Osteoblast (primary cell): ENCODE data around the gene MSANTD1. TPM values are rescaled to one million over a fixed set of nuclear protein-coding genes. Genes with fewer than 3 reads are reported as not detected.

ENCODE experiments used
- DNase-seq: peaks from one replicate; pipeline ENCODE4 v3.0.0; 2011; ENCODE audit warnings: low spot score, mixed read lengths; ENCODE audit not compliant: insufficient read length; ENCODE audit errors: missing footprints
- H2AFZ ChIP-seq: 2 replicates; pipeline ENCODE4 v1.6.0; 2011; ENCODE audit warnings: mild to moderate bottlenecking, low read length
- H3K27ac ChIP-seq: 2 replicates; pipeline ENCODE4 v1.5.1; 2011; ENCODE audit warnings: mild to moderate bottlenecking, low read depth, low read length, moderate library complexity
- H3K27me3 ChIP-seq: 2 replicates; pipeline ENCODE4 v1.6.0; 2012; ENCODE audit warnings: mild to moderate bottlenecking, control low read depth, inconsistent platforms, low read length, moderate library complexity; ENCODE audit not compliant: insufficient read depth
- H3K36me3 ChIP-seq: 2 replicates; pipeline ENCODE4 v1.5.1; 2011; ENCODE audit warnings: mild to moderate bottlenecking, low read length, control low read depth, moderate library complexity; ENCODE audit not compliant: insufficient read depth
- H3K4me1 ChIP-seq: 2 replicates; pipeline ENCODE4 v1.5.1; 2011; ENCODE audit warnings: mild to moderate bottlenecking, low read length, control low read depth, moderate library complexity; ENCODE audit not compliant: insufficient read depth
- H3K4me2 ChIP-seq: 2 replicates; pipeline ENCODE4 v1.6.0; 2011; ENCODE audit warnings: mild to moderate bottlenecking, low read length; ENCODE audit not compliant: insufficient read depth
- H3K4me3 ChIP-seq: fragments of 200-600 bp; sonication (generic); 3 replicates; pipeline ENCODE4 v1.5.1; 2012; ENCODE audit warnings: mild to moderate bottlenecking, low read length, inconsistent platforms; ENCODE audit not compliant: insufficient read depth
- H3K79me2 ChIP-seq: 2 replicates; pipeline ENCODE4 v1.6.0; 2012; ENCODE audit warnings: mild to moderate bottlenecking, low read length, control low read depth, inconsistent platforms; ENCODE audit not compliant: insufficient read depth
- H3K9me3 ChIP-seq: 2 replicates; pipeline ENCODE4 v1.5.1; 2011; ENCODE audit warnings: low read depth, low read length, control low read depth
- H4K20me1 ChIP-seq: 2 replicates; pipeline ENCODE4 v1.6.0; 2012; ENCODE audit warnings: mild to moderate bottlenecking, low read length, control low read depth; ENCODE audit not compliant: insufficient read depth
- CTCF ChIP-seq: IDR thresholded peaks from 2 replicates; pipeline ENCODE4 v1.5.1; 2011; ENCODE audit warnings: mild to moderate bottlenecking, low read depth, low read length, moderate library complexity; ENCODE audit errors: extremely low read depth
- total RNA-seq: library from RNA; depleted of rRNA; stranded (reverse); fragments of >200 nt; gene quantifications from 2 replicates; pipeline ENCODE4 v1.2.3, GENCODE V29; 2012

The MSANTD1 gene
- total RNA-seq, 1 donor = 0.72 TPM

DNA sequence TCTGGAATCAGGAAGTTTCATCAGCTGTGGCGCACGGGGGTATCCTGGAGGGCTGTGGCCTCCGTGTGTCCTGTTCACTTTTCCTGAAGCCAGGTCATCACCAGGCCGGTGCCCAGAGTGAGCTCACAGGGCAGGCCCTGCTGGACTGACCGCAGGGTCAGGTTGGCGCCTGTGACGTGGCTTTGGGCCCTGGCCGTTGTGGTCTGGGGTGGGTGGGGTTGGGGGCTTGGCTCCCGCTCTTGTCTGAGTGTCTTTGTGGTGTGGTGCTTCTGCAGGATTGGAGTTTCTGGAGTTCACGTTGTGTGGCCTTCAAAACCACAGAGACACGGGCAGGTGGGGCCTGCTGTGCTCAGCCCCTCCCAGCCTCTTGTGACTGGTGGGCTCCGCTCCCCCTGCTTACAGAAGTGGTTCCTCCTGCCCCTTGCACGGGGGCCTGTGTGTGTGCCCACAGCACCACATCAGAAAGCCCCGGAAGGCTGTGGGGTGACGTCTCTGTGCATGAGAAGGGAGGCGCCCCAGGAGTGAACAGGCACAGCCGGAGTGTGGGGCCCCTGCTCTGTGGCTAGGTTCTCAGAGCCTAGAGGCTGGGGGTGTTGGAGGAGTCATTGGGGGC is 53.3 kb downstream of the MSANTD1 start:
- Histone ChIP-seq H3K27me3 (no peaks in the 10 kb centered on the region), H3K4me1 (peaks cover 20% of the 10 kb centered on the region), H3K36me3 (no peaks in the 10 kb centered on the region), H3K79me2 (peaks cover 83% of the 10 kb centered on the region), H4K20me1 (peaks cover 49% of the 10 kb centered on the region), H3K4me3 (no peak overlapping the region), H3K4me2 (peak overlapping the region; percentile 13), H3K9me3 (no peaks in the 10 kb centered on the region), H3K27ac (no peak overlapping the region), H2AFZ (no peak overlapping the region)
- TF ChIP-seq CTCF = no peak
- peak; percentile 93 for DNase-seq

GRCh38 chr4:3302786-3303564 is 54.0 kb downstream of the MSANTD1 start:
- Histone ChIP-seq H3K9me3 (no peaks in the 10 kb centered on the region), H3K79me2 (peaks cover 83% of the 10 kb centered on the region), H3K27me3 (no peaks in the 10 kb centered on the region), H2AFZ (no peak overlapping the region), H3K4me2 (no peak overlapping the region), H3K36me3 (no peaks in the 10 kb centered on the region), H3K27ac (no peak overlapping the region), H3K4me1 (peaks cover 20% of the 10 kb centered on the region), H4K20me1 (peaks cover 53% of the 10 kb centered on the region), H3K4me3 (no peak overlapping the region)
- TF ChIP-seq CTCF = no peak
- peak; percentile 48 for DNase-seq

DNA sequence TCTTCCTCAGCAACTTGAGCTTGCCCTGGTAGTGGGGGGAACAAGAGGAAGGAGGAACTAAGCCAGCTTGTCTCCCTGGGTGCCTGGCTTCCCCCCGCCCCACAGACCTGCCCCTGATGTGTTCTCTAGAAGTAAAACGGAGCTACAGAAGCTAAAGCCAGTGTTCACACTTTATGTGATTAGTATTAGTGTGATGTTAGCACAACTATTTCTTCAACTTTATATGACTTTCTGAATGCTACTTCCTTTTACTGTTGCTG is 54.5 kb downstream of the MSANTD1 start:
- H2AFZ ChIP-seq = no peak overlapping the region
- no peak overlapping the region for H3K27ac ChIP-seq
- H3K4me3 ChIP-seq = no peak overlapping the region
- H3K36me3 ChIP-seq = no peaks in the 10 kb centered on the region
- no peak for TF ChIP-seq CTCF
- peaks cover 88% of the 10 kb centered on the region for H3K79me2 ChIP-seq
- H3K27me3 ChIP-seq = no peaks in the 10 kb centered on the region
- no peak for DNase-seq
- H3K9me3 ChIP-seq = no peaks in the 10 kb centered on the region
- H3K4me1 ChIP-seq = peaks cover 20% of the 10 kb centered on the region
- H3K4me2 ChIP-seq = no peak overlapping the region
- peaks cover 57% of the 10 kb centered on the region for H4K20me1 ChIP-seq

GRCh38 chr4:3303923-3304710 is 55.2 kb downstream of the MSANTD1 start:
- Histone ChIP-seq H3K36me3 (no peaks in the 10 kb centered on the region), H2AFZ (no peak overlapping the region), H3K4me2 (peak overlapping the region; percentile 46), H3K9me3 (no peaks in the 10 kb centered on the region), H3K4me3 (no peak overlapping the region), H3K27ac (no peak overlapping the region), H3K27me3 (no peaks in the 10 kb centered on the region), H3K79me2 (peaks cover 86% of the 10 kb centered on the region), H3K4me1 (peaks cover 20% of the 10 kb centered on the region), H4K20me1 (peaks cover 60% of the 10 kb centered on the region)
- peak; percentile 70 for DNase-seq
- TF ChIP-seq CTCF = no peak
